ENCODE data around the gene ISG20.

ISG20 gene

DNA sequence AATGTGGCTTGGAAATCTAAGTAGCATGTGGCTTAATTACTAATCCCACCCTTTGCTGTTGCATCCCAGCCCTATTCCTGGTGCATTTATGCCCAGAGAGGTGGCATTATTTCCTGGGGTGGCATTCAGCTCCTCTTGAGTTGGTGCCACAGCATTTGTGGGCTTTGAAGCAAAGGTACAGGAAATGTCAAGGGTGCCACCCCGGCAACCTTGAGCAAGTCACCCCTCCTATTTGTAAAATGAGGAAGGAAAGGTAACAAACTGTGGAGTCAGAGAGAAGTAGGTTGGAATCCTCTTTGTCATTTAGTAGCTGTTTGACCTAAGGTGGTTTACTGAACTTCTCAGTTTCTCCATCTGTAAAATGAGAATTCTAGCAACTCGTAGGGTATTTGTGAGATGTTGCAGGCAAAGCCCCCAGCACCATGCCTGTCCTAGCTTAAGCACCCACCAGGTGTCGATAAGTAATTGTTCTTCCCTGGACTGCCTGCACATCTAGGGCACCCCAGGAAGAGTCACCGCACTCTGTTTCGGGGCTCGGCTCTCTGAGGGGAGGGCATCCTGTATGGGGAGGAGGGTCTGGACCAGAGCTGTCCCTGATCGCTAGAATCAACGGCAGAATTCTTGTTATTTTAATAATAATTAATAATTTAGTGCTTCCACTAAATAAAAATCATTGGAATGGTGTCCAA, 17.1 kb downstream of the ISG20 start:
- DNase-seq = no peak

DNA sequence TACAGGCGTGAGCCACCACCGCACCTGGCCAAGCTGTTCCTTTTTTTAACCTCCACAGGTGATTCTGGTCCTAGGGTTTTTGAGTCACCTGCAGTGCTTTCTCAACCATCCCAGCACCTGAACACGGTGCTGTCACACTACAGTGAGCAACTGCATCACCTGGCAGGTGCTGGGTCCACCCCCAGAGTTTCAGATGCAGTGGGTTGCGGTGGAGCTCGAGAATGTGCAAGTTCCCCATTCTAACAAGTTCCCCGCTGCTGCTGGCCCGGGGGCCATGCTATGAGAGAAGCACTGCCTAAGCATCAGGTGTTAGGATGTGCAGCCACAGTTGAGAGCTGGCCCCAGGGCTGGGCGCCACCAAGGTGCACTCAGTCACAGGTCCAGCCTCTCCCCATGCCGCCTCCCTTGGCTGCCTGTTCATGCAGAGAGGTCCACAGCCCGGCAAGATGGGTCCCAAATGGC, 18.0 kb downstream of the ISG20 start:
- no peak for DNase-seq

DNA sequence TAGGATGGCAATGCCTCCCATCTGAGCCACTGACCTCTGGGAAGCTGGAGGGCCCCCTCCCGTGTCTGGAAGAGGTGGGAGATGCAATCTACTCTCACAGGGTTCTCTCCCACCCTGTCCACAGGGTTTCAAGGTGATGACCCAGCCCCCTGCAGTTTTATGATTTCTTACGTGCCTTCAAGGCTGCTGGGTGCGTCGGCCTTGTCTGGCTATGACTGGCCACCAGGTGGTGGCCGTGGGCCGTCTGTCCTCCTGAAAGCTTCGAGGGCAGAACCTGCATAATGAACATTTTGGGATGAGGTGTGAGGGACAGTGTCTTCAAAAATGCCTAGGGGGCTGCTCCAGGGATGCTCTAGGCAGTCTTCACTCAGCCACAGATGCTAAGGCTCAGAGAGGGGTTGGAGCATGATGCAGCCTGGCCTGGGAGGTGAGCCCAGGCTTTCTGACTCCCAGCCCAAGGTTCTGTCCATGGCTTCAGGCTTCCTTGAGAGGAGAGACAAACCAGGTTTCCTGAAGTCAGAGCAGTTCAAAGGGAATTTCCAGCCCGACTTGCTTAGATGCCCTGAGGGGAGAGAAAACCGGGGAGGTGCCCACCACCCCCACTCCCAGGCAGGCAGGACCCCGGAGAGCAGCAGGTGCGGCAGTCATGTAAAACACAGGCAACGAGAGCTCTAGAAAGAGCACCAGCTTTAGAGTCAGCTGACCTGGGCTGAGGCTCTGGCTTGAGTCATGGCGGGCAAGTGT, 18.7 kb downstream of the ISG20 start:
- DNase-seq = peak; percentile 7

DNA sequence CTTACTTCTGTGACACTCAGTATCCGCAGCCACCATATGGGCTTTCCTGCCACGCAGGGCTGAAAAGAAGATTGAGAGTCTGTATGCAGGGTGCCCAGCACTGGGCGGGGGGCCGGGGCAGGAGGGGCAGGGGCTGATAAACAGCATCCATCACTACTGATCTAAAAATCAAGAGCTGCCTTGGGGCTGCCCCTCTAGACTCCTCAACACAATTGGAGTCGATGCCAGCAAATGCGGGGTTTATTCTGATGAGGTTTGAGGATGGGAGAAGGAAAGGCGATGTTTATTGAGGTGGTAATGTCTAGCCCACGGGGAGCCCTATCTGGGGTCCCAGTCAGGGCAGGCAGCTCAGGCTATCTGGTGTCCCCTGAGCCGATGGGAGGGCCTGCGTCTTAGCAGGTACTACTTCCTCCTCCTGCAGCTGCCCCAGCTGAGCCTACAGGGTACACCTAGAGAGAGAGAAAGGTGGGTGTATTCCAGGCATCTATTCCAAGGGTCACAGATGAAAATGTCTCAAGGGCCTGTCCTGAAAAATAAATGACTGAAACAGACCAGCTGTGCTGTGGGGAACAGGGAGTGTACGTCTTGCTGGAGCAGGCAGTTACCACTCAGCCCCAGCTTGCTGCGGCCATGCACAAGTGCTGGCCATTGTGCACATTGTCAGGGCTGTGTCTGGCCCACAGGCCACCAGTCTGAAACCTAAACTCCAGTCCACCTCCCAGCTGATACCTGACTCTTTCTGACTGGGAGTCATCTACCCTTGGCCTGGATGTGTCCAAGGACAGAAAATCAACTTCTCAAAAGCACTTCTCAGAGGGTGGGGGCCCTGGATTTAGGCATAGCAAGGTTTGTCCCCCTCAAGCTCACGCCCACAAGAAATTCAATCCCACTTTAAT, 19.5 kb downstream of the ISG20 start:
- no peak for DNase-seq

DNA sequence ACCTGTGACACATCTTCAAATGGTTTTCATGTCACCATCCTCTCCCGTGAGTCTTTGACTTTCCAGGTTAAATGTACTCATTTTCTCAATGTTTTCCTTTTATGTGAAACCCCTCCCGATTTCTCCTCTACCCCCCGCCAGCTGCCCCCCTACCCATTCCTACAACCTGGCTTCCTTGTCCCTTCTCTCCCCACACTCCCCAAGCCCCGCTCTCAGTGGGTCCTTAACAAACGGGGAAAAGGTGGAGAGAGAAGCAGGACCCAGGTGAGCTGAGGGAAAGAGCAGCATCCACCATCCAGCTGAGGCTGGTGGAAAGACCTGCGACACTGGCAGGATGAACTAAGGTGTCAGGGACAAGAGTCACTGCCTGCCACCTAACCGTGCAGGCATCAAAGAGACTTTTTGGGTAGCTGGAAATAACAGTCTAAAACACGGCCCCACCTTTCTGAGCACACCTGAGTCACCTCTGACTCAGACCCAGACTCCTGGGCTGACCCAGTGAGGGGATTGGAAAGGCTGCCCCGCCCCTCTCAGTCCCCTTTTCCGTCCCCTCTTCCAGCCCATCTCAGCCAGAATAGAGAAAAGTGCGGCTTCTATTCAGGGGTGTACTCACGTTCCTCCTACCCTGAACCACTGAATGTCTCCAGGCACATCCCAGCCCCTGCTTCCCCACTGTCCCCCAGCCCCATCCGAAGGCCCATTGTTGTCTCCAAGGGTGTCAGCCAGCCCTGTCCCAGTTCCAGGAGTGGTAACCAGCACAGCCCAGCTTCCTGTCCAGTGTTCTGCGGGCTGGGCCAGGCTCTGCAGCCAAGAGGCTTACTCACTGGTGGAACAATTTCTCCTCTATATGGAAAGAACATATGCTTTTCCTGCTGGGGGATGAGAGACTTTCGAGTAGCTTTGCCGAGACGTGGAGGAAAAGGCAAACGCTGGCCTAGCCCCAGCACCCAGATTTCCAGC, 20.4 kb downstream of the ISG20 start:
- no peak for DNase-seq

DNA sequence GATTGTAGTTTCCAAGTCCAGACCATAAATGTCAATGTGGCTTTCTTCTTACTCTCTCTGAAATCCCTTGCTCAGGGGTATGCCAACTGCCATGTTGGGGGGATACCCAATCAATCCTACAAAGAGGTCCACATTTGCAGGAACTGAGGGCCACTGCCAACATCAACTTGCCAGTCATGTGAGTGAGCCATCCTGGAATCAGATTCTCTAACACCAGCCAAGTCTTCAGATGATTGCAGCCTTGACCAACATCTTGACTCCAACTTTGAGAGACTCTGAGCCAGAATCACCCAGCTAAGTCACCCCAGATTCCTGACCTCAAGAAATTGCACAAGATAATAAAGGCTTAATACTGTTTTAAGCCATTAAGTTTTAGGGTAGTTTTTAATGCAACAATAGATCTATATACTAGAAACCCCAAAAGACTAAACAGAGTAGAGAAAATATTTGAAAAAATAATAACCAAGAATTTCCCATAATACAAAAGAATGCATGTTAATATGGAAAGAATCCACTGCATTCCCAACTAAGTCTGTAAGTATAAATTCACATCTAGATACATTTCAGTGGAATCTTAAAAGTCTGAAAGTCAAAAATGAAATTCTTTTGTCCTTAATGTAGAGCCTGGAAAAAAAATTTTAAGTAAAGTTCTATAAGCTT, 22.4 kb downstream of the ISG20 start:
- no peak for DNase-seq

DNA sequence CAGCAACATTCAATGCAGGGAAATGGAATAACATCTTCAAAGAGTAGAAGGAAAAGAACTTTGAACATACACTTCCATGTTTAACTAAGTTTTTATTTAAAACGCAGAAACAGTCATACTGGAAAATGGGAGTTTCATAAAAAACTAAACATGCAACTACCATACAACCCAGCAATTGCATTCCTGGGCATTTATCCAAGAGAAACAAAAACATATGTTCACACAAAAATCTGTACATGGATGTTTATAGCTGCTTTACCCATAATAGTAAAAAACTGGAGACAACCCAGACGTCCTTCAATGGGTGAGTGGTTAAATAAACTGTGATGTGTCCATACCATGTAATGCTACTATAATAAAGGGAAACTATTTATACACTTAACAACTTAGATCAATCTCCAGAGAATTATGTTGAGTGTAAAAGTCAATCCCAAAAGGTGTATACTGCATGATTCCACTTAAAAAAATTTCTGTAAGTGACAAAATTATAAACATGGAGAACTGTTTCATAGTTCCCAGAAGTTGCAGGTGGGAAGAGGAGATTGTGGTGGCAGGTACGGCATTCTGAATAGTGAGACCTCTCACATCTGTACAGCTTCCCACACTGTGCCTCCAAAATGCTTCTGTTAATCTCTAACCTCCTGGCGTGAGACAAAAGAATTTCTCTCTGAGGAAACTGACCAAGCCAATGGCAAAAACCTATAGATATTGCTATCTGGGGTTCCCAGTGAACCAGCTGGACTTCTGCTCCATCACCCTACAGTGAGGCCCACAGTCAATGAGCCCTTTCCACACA, 23.1 kb downstream of the ISG20 start:
- no peak for DNase-seq

DNA sequence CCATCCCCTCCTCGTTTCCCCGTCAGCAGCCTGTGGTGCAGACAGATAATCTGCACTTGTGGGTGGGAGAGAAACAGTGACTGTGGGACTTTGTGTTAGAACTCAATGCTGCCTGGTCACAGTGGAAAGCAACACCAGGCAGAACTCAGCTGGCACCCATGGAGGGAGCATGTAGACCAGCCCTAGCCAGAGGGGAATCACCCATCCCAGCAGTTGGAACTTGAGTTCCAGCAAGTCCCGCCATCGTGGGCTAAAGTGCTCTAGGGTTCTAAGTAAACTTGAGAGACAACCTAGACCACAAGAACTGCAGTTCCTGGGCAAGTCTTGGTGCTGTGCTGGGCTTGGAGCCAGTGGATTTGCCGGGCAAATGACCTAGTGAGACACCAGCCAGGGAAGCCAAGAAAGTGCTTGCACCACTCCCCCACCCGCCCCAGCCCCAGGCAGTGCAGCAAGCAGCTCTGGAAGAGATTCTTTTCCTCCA, 24.4 kb downstream of the ISG20 start:
- no peak for DNase-seq

DNA sequence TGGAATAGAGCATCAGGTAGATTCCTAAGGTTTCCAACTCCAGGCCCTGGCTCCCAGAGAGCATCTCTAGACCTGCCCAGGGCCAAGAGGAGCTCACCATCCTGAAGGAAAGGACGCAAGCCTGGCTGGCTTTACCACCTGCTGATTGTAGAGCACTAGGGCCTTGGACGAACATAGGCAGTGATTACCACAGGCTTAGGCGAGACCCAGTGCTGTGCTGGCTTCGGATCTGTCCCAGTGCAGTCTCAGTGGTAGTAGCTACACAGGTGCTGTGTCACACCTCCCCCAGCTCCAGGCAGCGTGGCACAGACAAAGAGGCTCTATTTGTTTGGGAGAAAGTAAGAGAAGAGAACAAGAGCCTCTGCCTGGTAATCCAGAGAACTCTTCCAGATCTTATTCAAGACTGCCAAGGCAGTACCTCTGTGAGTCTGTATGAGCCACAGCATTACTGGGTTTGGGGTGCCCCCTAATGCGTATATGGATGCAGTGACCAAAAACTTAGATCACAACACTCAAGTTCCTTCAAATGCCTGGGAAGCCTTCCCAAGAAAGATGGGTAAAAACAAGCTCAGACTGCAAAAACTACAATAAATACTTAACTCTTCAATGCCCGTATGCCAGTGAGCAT, 25.4 kb downstream of the ISG20 start:
- DNase-seq = no peak

DNA sequence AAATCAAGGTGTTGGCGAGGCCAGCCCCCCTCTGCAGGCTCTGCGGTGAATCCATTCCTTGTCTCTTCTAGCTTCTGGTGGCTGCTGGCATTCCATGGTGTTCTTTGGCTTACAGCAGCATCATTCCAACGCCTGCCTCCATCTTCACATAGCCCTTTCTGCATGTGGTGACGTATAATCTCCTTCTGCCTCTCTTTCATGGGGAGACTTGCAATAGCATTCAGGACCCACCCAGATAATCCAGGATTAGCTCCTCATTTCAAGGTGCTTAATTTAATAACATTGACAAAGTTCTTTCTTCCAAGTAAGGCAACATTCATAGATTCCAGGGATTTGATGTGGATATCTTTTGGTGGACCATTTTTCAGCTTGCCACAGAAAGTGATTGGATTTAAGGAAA, 35.8 kb downstream of the ISG20 start:
- DNase-seq = no peak

DNA sequence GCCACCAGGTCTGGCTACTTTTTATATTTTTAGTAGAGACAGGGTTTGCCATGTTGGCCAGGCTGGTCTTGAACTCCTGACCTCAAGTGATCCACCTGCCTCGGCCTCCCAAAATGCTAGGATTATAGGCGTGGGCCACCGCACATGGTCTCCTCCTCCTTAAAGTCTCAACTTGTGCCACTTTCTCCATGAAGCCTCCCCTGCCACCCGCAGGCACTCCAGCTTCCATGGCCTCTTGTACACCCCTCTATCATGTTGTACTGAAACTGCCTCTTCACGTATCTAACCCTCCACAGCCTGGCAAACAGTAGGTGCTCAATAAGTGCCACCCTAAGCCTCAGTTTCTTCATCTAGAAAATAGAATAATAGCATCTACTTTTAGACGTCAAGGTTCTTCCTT, 39.9 kb downstream of the ISG20 start:
- no peak for DNase-seq

DNA sequence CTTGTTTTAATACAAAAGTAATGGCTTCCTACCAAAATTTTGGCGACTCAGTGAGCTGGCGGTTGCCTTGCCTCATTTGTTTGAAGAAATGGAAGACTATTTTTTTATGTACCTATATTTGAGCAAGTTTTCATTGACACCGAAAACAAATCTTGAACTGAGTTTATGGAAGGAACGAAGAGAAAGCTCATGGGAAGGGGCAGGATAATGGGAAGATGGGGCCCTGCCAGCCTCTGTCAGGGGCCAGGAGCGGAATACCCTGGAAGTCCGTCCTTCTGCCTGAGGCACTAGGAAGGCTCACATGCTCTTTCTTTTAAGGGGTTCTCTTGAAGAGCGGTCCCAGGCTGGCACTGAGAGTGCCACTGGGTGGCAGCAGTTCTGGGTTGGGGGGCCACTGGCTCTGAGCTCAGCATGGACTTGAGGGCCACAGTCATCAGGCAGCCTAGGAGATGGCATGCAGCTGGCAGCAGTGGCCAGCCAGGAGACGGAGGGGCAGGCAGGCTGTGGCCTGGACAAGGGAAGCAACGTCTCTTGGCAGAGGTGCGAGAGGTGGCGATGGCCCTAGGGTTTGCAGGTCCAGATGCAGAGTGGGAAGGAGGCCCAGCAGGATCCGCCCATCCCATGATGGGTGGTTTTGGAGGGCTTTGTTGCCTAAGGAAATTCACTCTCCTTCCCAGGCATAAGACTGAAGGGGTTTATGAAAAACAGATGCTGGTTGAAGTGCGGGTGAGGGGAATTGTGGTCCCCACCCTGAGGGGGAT, 41.6 kb downstream of the ISG20 start:
- DNase-seq = no peak

DNA sequence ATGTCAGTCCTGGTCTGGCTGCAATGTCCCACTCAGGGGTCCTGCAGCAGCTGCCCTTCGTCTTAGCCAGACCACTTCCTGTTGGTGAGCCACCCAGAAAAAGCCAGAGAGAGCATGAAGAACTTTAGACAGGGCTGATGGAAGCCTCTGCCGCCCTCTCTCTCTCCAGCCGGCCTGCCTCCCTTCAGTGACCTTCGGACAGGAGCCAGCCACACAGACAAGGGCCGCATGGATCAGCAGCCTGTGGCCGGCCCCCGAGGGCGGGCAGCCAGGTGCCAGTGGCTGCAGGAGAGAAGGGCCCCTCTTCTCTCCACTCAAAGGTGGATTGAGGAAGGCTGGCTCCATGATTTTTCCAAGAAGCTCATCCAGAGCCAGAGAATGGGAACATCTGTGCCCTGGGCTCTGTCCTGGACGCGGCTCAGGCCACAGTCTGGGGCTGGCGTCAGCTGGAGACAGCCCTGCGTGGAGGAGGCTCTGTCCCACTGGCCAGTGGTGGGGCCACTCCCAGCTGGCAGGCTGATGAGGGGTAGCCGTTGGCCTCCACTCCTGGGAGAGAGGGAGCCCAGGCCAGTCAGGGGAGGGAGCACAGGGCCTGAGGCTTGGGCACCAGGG, 42.9 kb downstream of the ISG20 start:
- DNase-seq = no peak

DNA sequence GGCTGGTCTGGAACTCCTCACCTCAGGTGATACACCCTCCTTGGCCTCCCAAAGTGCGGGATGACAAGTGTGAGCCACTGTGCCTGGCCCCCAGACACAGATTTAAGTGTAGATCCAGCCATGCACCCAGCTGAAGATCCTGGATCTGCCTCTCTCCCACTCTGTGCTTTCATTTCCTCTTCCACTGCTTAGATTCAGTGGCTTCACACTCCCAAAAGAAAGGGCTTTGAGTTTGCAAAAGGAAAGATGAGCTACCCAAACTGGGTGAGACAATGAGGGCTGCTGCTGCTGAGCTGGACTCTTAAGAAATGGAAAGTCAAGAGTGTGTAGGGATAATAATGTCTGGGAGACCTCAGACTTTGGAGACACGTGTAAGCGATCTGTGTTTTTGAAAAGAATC, 45.5 kb downstream of the ISG20 start:
- DNase-seq = no peak

DNA sequence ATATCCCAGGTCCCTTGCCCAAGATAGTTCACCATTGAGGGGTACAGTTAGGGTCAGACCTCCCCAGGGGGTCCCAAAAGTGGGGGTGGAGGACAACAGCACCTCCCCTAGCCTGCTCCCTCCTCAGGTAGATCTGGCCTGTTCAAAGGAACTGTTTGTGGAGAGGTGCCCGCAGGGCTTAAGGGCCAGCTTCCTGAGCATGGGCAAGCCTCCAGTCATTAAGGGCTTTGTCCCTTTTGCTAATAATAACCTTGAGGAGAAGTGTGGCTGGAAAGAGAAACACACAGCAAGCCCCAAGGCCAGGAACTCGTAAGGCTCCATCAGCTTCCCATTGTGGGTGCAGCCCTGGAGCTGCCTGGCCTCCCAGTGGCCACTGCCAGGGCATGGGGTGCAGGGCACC, 47.4 kb downstream of the ISG20 start:
- DNase-seq = no peak

DNA sequence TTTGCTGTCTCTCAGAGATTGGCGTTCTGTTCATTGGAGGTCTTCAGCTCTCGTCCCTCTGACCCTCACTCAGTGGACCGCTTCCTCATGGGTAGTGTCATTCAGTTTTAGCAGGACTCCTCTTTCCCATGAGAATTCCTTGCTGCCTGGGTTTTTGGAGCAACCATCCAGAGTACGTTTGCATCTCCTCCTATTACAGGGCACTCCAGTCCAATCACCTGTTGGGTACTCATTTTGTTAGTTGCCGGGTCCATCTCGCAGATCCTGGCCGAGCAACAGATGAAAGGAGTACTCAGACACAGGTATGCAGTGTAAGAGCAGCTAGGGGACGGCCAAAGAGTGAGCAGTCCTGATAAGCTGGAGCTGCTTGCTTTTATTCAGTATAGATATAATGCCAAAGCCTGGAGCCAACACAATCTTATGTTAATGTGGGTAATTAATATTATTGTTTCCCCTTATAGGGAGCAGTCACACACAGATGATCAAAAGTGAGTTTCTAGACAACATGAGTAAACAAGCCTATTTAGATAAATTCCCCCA, 49.6 kb downstream of the ISG20 start:
- no peak for DNase-seq

DNA sequence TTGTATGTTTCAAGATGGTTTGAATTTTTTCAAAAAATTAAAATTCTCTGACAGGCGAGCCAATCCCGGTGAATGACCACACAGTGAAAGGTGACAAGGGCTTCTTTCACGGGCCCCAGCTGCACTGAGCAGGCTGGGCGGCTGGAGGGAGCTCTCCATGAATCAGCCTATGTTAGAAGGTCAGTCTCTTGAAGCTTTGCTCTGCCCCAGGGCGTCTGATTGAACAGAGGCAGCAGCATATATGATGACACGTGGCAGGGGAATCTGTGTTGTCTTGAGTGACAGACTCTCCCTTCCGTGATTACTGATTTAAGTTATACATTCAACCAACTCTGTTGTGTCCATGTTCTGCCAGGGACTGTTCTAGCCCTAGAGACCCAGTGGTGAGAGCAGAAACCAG, 51.5 kb downstream of the ISG20 start:
- no peak for DNase-seq

DNA sequence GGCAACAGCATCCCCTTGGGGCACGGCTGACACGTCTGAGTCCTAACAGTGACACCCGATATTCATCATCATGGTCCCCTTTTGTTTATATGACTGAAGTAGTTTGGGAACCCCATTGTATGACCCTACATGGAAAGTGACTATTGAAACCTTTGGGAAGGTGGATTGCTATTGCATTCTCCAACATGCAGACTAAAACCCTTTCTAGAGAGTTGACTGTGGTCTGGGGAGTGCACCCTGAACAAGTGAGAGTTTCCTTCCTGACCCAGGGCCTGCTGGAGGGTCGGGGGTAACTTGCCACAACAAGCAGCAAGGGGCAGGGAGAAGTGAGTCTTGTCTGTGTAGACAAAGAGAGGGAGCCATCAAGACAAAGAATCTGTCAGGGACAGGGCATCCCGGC, 54.4 kb downstream of the ISG20 start:
- no peak for DNase-seq

DNA sequence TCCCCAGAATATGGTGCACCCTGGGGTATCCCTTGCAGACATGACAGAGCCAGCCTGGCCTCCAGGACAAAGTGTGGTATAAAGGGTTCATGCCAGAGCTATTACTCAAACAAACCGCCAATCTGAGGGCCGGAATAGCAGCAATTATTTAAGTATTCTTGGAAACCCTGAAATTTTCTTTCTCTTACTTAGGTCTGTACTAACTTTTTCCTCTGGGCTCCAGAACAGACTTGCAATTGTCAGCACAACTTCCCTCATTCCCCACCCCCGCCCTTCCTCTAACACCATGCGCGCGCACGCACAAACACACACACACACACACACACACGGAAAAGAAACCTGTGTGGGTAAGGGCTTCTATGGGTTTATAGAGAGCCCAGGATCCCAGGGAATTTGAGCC, 56.3 kb downstream of the ISG20 start:
- DNase-seq = no peak
